Tibial nerve (tissue), 3 donors: ENCODE measurements around the gene LAMB4.

Experiments used
- POLR2A ChIP-seq, 2 donors: fragments of 450-650 bp; IDR thresholded peaks; one replicate each; pipeline ENCODE4 v1.6.1; 2017; ENCODE audit warnings: antibody characterized with exemption in 2 of 2, mild to moderate bottlenecking in 2 of 2, moderate library complexity in 2 of 2
- TF ChIP-seq, protein P1 (sequence below), 5 experiments: fragments of 200-600 bp in 3 of 5; fragments of 450-650 bp in 2 of 5; sonication (generic) in 3 of 5; IDR thresholded peaks; one replicate each; pipeline ENCODE4 v1.5.1; 2016 to 2019; ENCODE audit warnings: antibody characterized with exemption in 5 of 5, mild to moderate bottlenecking in 3 of 5, moderate library complexity in 2 of 5

GRCh38 chr7:108007762-108008161 lies 122.4 kb downstream of the LAMB4 start:
- TF ChIP-seq, protein P1, sequence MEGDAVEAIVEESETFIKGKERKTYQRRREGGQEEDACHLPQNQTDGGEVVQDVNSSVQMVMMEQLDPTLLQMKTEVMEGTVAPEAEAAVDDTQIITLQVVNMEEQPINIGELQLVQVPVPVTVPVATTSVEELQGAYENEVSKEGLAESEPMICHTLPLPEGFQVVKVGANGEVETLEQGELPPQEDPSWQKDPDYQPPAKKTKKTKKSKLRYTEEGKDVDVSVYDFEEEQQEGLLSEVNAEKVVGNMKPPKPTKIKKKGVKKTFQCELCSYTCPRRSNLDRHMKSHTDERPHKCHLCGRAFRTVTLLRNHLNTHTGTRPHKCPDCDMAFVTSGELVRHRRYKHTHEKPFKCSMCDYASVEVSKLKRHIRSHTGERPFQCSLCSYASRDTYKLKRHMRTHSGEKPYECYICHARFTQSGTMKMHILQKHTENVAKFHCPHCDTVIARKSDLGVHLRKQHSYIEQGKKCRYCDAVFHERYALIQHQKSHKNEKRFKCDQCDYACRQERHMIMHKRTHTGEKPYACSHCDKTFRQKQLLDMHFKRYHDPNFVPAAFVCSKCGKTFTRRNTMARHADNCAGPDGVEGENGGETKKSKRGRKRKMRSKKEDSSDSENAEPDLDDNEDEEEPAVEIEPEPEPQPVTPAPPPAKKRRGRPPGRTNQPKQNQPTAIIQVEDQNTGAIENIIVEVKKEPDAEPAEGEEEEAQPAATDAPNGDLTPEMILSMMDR (IDR thresholded peaks at IDR 0.05) = no peak
- TF ChIP-seq POLR2A (IDR thresholded peaks at IDR 0.05) = no peak
